HepG2 (cell line): ENCODE results near the gene WDR27. TPM values are rescaled to one million over a fixed set of nuclear protein-coding genes. Genes with fewer than 3 reads are reported as not detected.

Source experiments
- ATAC-seq: fragments of 200-7000 bp; cut with Tn5 transposase; 3 replicates; pipeline ENCODE4 v1.9.1; 2020; ENCODE audit warnings: mild to moderate bottlenecking, moderate library complexity
- BruUV-seq: library from RNA; stranded (reverse); fragments of 400-500 nt; replicated peaks from 2 replicates; lab custom pipeline; 2021; lab: Mats Ljungman, UMichigan
- CTCF ChIA-PET: fragments of 300-600 bp; formaldehyde crosslinking; extraction: SDS; loops from one replicate; lab custom pipeline; 2021; ENCODE audit warnings: low total read pairs, inconsistent platforms, low intra/inter-chr PET ratio; lab: Yijun Ruan, JAX
- POLR2A ChIA-PET: fragments of 350-600 bp; sonication (Branson Sonifier 250); formaldehyde crosslinking; loops from one replicate; lab custom pipeline; 2020; ENCODE audit warnings: antibody characterized with exemption, inconsistent platforms; lab: Yijun Ruan, JAX
- DNase-seq: peaks from one replicate; pipeline ENCODE4 v3.0.0-alpha.2; 2015; ENCODE audit warnings: low spot score
- FAIRE-seq: peaks from 3 replicates; lab custom pipeline; 2011; peaks lifted over from hg19 to GRCh38; lab: Jason Lieb, UNC
- H2AFZ ChIP-seq: one replicate; pipeline ENCODE4 v1.6.1; 2011; ENCODE audit warnings: low read length, inconsistent platforms
- H3K27ac ChIP-seq: fragments of 300-600 bp; 3 replicates; pipeline ENCODE4 v1.8.0; 2011; ENCODE audit warnings: mixed run types, mild to moderate bottlenecking, mixed read lengths, low read length, inconsistent platforms; ENCODE audit not compliant: insufficient read depth; ENCODE audit errors: extremely low read length
- H3K27me3 ChIP-seq, 2 experiments: fragments of 200-600 bp in 1 of 2; 2 replicates in 1 of 2; 3 replicates in 1 of 2; pipeline versions ENCODE4 v1.6.0 to v1.8.0; 2011; ENCODE audit warnings: low read length in 2 of 2, mild to moderate bottlenecking in 2 of 2, moderate library complexity in 2 of 2, inconsistent platforms in 1 of 2; ENCODE audit not compliant: insufficient read depth in 2 of 2, control insufficient read depth in 1 of 2
- H3K36me3 ChIP-seq, 2 experiments: fragments of 200-600 bp in 1 of 2; replicated peaks in 1 of 2; 2 replicates in 1 of 2; 3 replicates in 1 of 2; pipeline versions ENCODE4 v1.5.1 to v1.8.0; 2011; ENCODE audit warnings: low read length in 2 of 2, inconsistent platforms in 1 of 2; ENCODE audit not compliant: insufficient read depth in 2 of 2, control insufficient read depth in 1 of 2
- H3K4me1 ChIP-seq: 2 replicates; pipeline ENCODE4 v1.5.1; 2012; ENCODE audit warnings: low read length, inconsistent platforms; ENCODE audit not compliant: insufficient read depth
- H3K4me2 ChIP-seq: 2 replicates; pipeline ENCODE4 v1.6.0; 2011; ENCODE audit warnings: low read depth, low read length, inconsistent platforms
- H3K4me3 ChIP-seq, 3 experiments: fragments of 200-600 bp in 1 of 3; sonication (generic), shearing (Covaris generic) in 1 of 3; replicated peaks in 1 of 3; 2 replicates each; pipeline ENCODE4 v1.5.1; 2011 to 2016; ENCODE audit warnings: low read length in 3 of 3, inconsistent platforms in 2 of 3, low read depth in 2 of 3, mild to moderate bottlenecking in 2 of 3, control low read depth in 1 of 3, mixed read lengths in 1 of 3; ENCODE audit not compliant: insufficient read depth in 1 of 3
- H3K79me2 ChIP-seq: one replicate; pipeline ENCODE4 v1.6.1; 2011; ENCODE audit warnings: low read length, inconsistent platforms; ENCODE audit not compliant: insufficient read depth
- H3K9ac ChIP-seq: 2 replicates; pipeline ENCODE4 v1.6.0; 2011; ENCODE audit warnings: mild to moderate bottlenecking, low read depth, low read length, inconsistent platforms; ENCODE audit not compliant: insufficient read depth
- H3K9me3 ChIP-seq: 2 replicates; pipeline ENCODE4 v1.5.1; 2012; ENCODE audit warnings: mild to moderate bottlenecking, low read length
- H4K20me1 ChIP-seq: 2 replicates; pipeline ENCODE4 v1.6.0; 2011; ENCODE audit warnings: inconsistent platforms, mild to moderate bottlenecking, low read length, moderate library complexity; ENCODE audit not compliant: insufficient read depth
- CHD4 ChIP-seq: fragments of 200-600 bp; sonication (generic); IDR thresholded peaks from 2 replicates; pipeline ENCODE4 v1.7.0; 2017; ENCODE audit warnings: mild to moderate bottlenecking, low read length, borderline replicate concordance
- FOXO4 ChIP-seq: sonication (generic); formaldehyde crosslinking; conservative IDR thresholded peaks from 2 replicates; pipeline ENCODE4 v1.8.1; 2023; ENCODE audit warnings: missing genetic modification reagents
- HCFC1 ChIP-seq: fragments of 150-350 bp; IDR thresholded peaks from 2 replicates; pipeline ENCODE4 v1.6.1; 2014; ENCODE audit warnings: low read depth, low read length
- IRF2 ChIP-seq: IDR thresholded peaks from 2 replicates; pipeline ENCODE4 v1.6.1; 2018; ENCODE audit warnings: missing genetic modification reagents, missing compliant biosample characterization
- MAFF ChIP-seq: IDR thresholded peaks from 2 replicates; pipeline ENCODE4 v1.6.1; 2011; ENCODE audit warnings: low read depth, low read length, improper control_type of control experiment
- MAFK ChIP-seq, 2 experiments: IDR thresholded peaks in 1 of 2; conservative IDR thresholded peaks in 1 of 2; 2 replicates each; pipeline ENCODE4 v1.6.1; 2011; ENCODE audit warnings: improper control_type of control experiment in 2 of 2, low read length in 2 of 2
- RXRA ChIP-seq: sonication (generic); formaldehyde crosslinking; IDR thresholded peaks from 2 replicates; pipeline ENCODE4 v1.5.1; 2020; ENCODE audit warnings: missing genetic modification reagents
- SP2 ChIP-seq: sonication (generic); formaldehyde crosslinking; IDR thresholded peaks from 2 replicates; pipeline ENCODE4 v1.5.1; 2020; ENCODE audit warnings: mild to moderate bottlenecking, missing genetic modification reagents
- TCF7 ChIP-seq: sonication (generic); IDR thresholded peaks from 2 replicates; pipeline ENCODE4 v1.6.1; 2016; ENCODE audit warnings: antibody characterized with exemption, low read depth
- YEATS2 ChIP-seq: sonication (generic); formaldehyde crosslinking; IDR thresholded peaks from 2 replicates; pipeline ENCODE4 v1.4.0; 2020; ENCODE audit warnings: missing genetic modification reagents, borderline replicate concordance
- ZFP36L2 ChIP-seq: sonication (generic); formaldehyde crosslinking; IDR thresholded peaks from 2 replicates; pipeline ENCODE4 v1.4.0; 2020; ENCODE audit warnings: missing genetic modification reagents
- ZNF703 ChIP-seq: sonication (generic); formaldehyde crosslinking; IDR thresholded peaks from 2 replicates; pipeline ENCODE4 v1.5.1; 2020; ENCODE audit warnings: missing genetic modification reagents, mild to moderate bottlenecking, moderate library complexity, borderline replicate concordance
- WGBS: methylation state at CpG from one replicate; pipeline ENCODE4 v1.1.6; 2017; ENCODE audit warnings: low lambda C conversion rate; 5-methylcytosine and 5-hydroxymethylcytosine counted together
- in situ Hi-C: cut with HindIII; loops from 2 replicates; pipeline ENCODE4 v1.10.0; 2017; ENCODE audit warnings: low pct_unique_long_range_greater_than_20kb; ENCODE audit not compliant: extremely low pct_ligation_motif_present
- intact Hi-C: fragments of 100-400 bp; cut with micrococcal nuclease; formaldehyde crosslinking; loops from one replicate; pipeline ENCODE4 v1.10.0; 2022; ENCODE audit not compliant: unreplicated experiment
- polyA plus RNA-seq, 8 experiments: library from polyadenylated mRNA; depleted of rRNA in 3 of 8; stranded (reverse) in 7 of 8; unstranded in 1 of 8; fragments of >200 nt; fragmentation: Illumina TruSeq in 4 of 8; extraction: Trizol in 4 of 8; gene quantifications; 2 replicates each; pipeline versions ENCODE4 v1.2.1 to v1.2.3, GENCODE V29; 2011 to 2016; ENCODE audit warnings: low read depth in 4 of 8, missing spikeins in 1 of 8, mixed read lengths in 1 of 8; ENCODE audit not compliant: insufficient read depth in 1 of 8
- total RNA-seq, 5 experiments: library from RNA; depleted of rRNA; stranded (reverse); fragments of >200 nt; fragmentation: Illumina TruSeq; extraction: Trizol; gene quantifications; 2 replicates each; pipeline ENCODE4 v1.2.3, GENCODE V29; 2016; ENCODE audit warnings: low read depth in 1 of 5
- TF ChIP-seq, protein P1 (sequence below): fragments of 450-650 bp; IDR thresholded peaks from 2 replicates; pipeline ENCODE4 v1.6.1; 2017
- TF ChIP-seq, protein P2 (sequence below): sonication (generic); formaldehyde crosslinking; IDR thresholded peaks from 2 replicates; pipeline ENCODE4 v1.4.0; 2020; ENCODE audit warnings: missing genetic modification reagents, borderline replicate concordance

The WDR27 gene
- total and polyA plus RNA-seq, 2 of the 13 experiments (the other 11 are each of a cell fraction or from before 2014, with no cell fraction given): 34.1 to 80.3 TPM

- Histone ChIP-seq H3K9ac (no peak overlapping the region), H3K4me2 (no peak overlapping the region), H3K4me1 (peaks cover 22% of the 10 kb centered on the region), H3K27ac (no peak overlapping the region), H4K20me1 (no peaks in the 10 kb centered on the region), H2AFZ (no peak overlapping the region), H3K79me2 (peaks cover 11% of the 10 kb centered on the region), H3K4me3 (no peak overlapping the region), H3K27me3 (peaks cover 0 to 2% of the 10 kb centered on the region in 2 experiments; a peak in 2 of 5 replicates), H3K9me3 (no peaks in the 10 kb centered on the region), H3K36me3 (no peaks in the 10 kb centered on the region)
- FAIRE-seq (no peak), ATAC-seq (no peak), DNase-seq (no peak)
- no TSS peak for BruUV-seq
- intact Hi-C loops (no loop called here), in situ Hi-C loops (no loop called here)
- POLR2A ChIA-PET: no interaction called here
- TF ChIP-seq IRF2 (CRISPR knock-in tag) (no peak), MAFF (peak; percentile 31; the same call in 1 of the 2 replicates), MAFK (conservative IDR thresholded peaks at IDR 0.05 in 1 of 2, IDR thresholded peaks at IDR 0.05 in 1 of 2; ENCODE audit: low read length in 2 of 2) (0 out of 4 replicates have a peak, but pooled peaks of 1 of the 2 experiments have one; percentile 16), HCFC1 (no peak)
- CTCF ChIA-PET: no interaction called here
- 57% methylated on average over 3 of the region's 3 CpGs for WGBS
Measured at GRCh38 chr6:169745405-169745804, 43.6 kb upstream of the WDR27 start.

DNA sequence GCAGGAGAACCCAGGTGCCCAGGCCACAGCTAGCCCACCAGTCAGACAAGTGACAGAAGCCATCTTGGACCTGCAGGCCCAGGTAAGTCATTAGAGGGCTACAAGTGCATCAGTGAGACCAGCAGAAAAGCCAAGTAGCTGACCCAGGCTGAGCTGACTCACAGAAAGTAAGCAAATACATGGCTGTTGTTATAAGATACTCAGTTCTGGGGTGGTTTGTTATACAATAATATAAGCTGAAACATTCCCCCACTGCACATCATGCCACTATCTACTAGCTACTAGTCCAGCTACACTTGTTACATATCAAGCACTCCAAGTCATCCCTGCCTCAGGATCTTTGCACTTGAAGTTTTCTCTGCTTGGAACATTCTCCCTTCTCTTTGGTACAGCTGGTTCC lies 39.5 kb upstream of the WDR27 start:
- Histone ChIP-seq H3K79me2 (no peaks in the 10 kb centered on the region), H4K20me1 (no peaks in the 10 kb centered on the region), H3K36me3 (no peaks in the 10 kb centered on the region), H3K9ac (no peak overlapping the region), H3K4me2 (no peak overlapping the region), H3K4me1 (peaks cover 2% of the 10 kb centered on the region; the same call in 1 of the 2 replicates), H3K4me3 (no peak overlapping the region), H2AFZ (no peak overlapping the region), H3K27ac (no peak overlapping the region), H3K27me3 (peaks cover 0 to 2% of the 10 kb centered on the region in 2 experiments; a peak in 2 of 5 replicates), H3K9me3 (no peaks in the 10 kb centered on the region)
- in situ Hi-C loops: no loop called here
- DNase-seq (no peak), ATAC-seq (no peak; the same call in none of the 3 replicates), FAIRE-seq (no peak)
- ChIA-PET CTCF (no interaction called here), POLR2A (interaction anchor here (1.9 to 2.0 kb wide), 2 partner anchors 10 to 16 kb away, joined by 15 to 16 read pairs; partner anchors contain the start of genes DYNLT2 and ERMARD)
- intact Hi-C loops: no loop called here
- BruUV-seq: no TSS peak
- TF ChIP-seq FOXO4 (CRISPR knock-in tag) (no peak), ZFP36L2 (CRISPR knock-in tag) (no peak), CHD4 (no peak), ZNF703 (CRISPR knock-in tag) (no peak), TCF7 (no peak), YEATS2 (CRISPR knock-in tag) (no peak), RXRA (no peak), SP2 (CRISPR knock-in tag) (no peak)
- TF ChIP-seq, protein P1, sequence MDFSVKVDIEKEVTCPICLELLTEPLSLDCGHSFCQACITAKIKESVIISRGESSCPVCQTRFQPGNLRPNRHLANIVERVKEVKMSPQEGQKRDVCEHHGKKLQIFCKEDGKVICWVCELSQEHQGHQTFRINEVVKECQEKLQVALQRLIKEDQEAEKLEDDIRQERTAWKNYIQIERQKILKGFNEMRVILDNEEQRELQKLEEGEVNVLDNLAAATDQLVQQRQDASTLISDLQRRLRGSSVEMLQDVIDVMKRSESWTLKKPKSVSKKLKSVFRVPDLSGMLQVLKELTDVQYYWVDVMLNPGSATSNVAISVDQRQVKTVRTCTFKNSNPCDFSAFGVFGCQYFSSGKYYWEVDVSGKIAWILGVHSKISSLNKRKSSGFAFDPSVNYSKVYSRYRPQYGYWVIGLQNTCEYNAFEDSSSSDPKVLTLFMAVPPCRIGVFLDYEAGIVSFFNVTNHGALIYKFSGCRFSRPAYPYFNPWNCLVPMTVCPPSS: no peak
- TF ChIP-seq, protein P2, sequence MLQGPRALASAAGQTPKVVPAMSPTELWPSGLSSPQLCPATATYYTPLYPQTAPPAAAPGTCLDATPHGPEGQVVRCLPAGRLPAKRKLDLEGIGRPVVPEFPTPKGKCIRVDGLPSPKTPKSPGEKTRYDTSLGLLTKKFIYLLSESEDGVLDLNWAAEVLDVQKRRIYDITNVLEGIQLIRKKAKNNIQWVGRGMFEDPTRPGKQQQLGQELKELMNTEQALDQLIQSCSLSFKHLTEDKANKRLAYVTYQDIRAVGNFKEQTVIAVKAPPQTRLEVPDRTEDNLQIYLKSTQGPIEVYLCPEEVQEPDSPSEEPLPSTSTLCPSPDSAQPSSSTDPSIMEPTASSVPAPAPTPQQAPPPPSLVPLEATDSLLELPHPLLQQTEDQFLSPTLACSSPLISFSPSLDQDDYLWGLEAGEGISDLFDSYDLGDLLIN (CRISPR knock-in tag): no peak
